ENCODE data around the gene ATP1A1.

ATP1A1 gene

GRCh38 chr1:116392717-116393404, 19.8 kb downstream of the ATP1A1 start:
- no peak for DNase-seq

GRCh38 chr1:116393792-116394191, 20.7 kb downstream of the ATP1A1 start:
- no peak for DNase-seq

- DNase-seq = no peak
These were observed 21.2 kb downstream of the ATP1A1 start for GRCh38 chr1:116394270-116394669.

GRCh38 chr1:116396769-116397168, 23.7 kb downstream of the ATP1A1 start:
- DNase-seq = no peak

GRCh38 chr1:116397728-116398127, 24.7 kb downstream of the ATP1A1 start:
- DNase-seq = no peak

GRCh38 chr1:116400780-116401179, 27.7 kb downstream of the ATP1A1 start:
- DNase-seq = no peak

- no peak for DNase-seq
These were observed 28.7 kb downstream of the ATP1A1 start for GRCh38 chr1:116401646-116402176.

- no peak for DNase-seq
These were observed 29.3 kb downstream of the ATP1A1 start for GRCh38 chr1:116402333-116402732.

GRCh38 chr1:116403496-116404136, 30.6 kb downstream of the ATP1A1 start:
- no peak for DNase-seq

- no peak for DNase-seq
These were observed 31.7 kb downstream of the ATP1A1 start for GRCh38 chr1:116404699-116405098.

- DNase-seq = no peak
These were observed 32.4 kb downstream of the ATP1A1 start for GRCh38 chr1:116405241-116406135.

- DNase-seq = no peak
These were observed 34.0 kb downstream of the ATP1A1 start for GRCh38 chr1:116407033-116407432.

GRCh38 chr1:116408193-116408592, 35.1 kb downstream of the ATP1A1 start:
- no peak for DNase-seq

- DNase-seq = no peak
These were observed 36.0 kb downstream of the ATP1A1 start for GRCh38 chr1:116408803-116409720.

GRCh38 chr1:116409751-116410191, 36.7 kb downstream of the ATP1A1 start:
- DNase-seq = no peak

- no peak for DNase-seq
These were observed 38.9 kb downstream of the ATP1A1 start for GRCh38 chr1:116411784-116412479.

- DNase-seq = no peak
These were observed 39.4 kb downstream of the ATP1A1 start for GRCh38 chr1:116412480-116412798.

GRCh38 chr1:116412898-116413297, 39.9 kb downstream of the ATP1A1 start:
- no peak for DNase-seq

GRCh38 chr1:116413414-116413813, 40.4 kb downstream of the ATP1A1 start:
- no peak for DNase-seq

GRCh38 chr1:116414364-116414763, 41.3 kb downstream of the ATP1A1 start:
- no peak for DNase-seq

GRCh38 chr1:116415200-116415698, 42.2 kb downstream of the ATP1A1 start:
- DNase-seq = no peak
